Fibroblast of lung (primary cell): ENCODE measurements around the gene MTF2.

Source experiments
- EZH2 ChIP-seq: IDR thresholded peaks from 2 replicates; pipeline ENCODE4 v1.5.1; 2012; ENCODE audit warnings: low read length, control low read depth, mild to moderate bottlenecking; ENCODE audit errors: missing control alignments
- TF ChIP-seq, protein P1 (sequence below), 2 donors: IDR thresholded peaks in 1 of 2; conservative IDR thresholded peaks in 1 of 2; 1 replicate in 1 of 2; 2 replicates in 1 of 2; pipeline ENCODE4 v1.5.1; 2011 to 2012; ENCODE audit warnings: low read length in 2 of 2, control low read depth in 1 of 2, inconsistent platforms in 1 of 2, low read depth in 1 of 2, mild to moderate bottlenecking in 1 of 2

DNA sequence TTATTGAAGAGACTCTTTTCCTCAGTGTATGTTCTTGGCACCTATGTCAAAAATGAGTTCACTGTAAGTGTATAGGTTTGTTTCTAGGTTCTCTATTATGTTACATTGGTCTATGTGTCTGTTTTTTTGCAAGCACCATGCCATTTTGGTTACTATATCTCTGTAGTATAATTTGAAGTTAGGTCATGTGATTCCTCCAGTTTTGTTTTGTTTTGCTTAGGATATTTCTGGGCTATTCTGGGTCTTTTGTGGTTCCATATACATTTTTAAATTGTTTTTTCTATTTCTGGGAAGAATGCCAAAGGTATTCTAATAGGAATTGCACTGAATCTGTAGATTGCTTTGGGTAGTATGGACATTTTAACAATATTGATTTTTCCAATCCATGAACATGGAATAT is 87.9 kb downstream of the MTF2 start:
- TF ChIP-seq, protein P1, sequence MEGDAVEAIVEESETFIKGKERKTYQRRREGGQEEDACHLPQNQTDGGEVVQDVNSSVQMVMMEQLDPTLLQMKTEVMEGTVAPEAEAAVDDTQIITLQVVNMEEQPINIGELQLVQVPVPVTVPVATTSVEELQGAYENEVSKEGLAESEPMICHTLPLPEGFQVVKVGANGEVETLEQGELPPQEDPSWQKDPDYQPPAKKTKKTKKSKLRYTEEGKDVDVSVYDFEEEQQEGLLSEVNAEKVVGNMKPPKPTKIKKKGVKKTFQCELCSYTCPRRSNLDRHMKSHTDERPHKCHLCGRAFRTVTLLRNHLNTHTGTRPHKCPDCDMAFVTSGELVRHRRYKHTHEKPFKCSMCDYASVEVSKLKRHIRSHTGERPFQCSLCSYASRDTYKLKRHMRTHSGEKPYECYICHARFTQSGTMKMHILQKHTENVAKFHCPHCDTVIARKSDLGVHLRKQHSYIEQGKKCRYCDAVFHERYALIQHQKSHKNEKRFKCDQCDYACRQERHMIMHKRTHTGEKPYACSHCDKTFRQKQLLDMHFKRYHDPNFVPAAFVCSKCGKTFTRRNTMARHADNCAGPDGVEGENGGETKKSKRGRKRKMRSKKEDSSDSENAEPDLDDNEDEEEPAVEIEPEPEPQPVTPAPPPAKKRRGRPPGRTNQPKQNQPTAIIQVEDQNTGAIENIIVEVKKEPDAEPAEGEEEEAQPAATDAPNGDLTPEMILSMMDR (conservative IDR thresholded peaks at IDR 0.05 in 1 of 2, IDR thresholded peaks at IDR 0.05 in 1 of 2; ENCODE audit: low read depth in 1 of 2, low read length in 2 of 2) = no peak
- TF ChIP-seq EZH2 = no peak
